CD4-positive, alpha-beta T cell (primary cell): ENCODE results near the gene SMTNL1. TPM values are rescaled to one million over a fixed set of nuclear protein-coding genes. Genes with fewer than 3 reads are reported as not detected.

ENCODE experiments used
- ATAC-seq: fragments of 200-7000 bp; cut with Tn5 transposase; one replicate; pipeline ENCODE4 v1.10.0; 2022; ENCODE audit warnings: mild to moderate bottlenecking; ENCODE audit not compliant: poor library complexity
- CTCF ChIA-PET: fragments of 350-600 bp; sonication (Branson Sonifier 250); formaldehyde crosslinking; loops from one replicate; lab custom pipeline; 2021; ENCODE audit warnings: antibody characterized with exemption, inconsistent platforms; lab: Charles Lee
- POLR2A ChIA-PET: fragments of 350-600 bp; sonication (Branson Sonifier 250); formaldehyde crosslinking; loops from one replicate; lab custom pipeline; 2021; ENCODE audit warnings: antibody characterized with exemption, inconsistent platforms; lab: Charles Lee
- DNase-seq, 14 experiments: peaks; one replicate each; pipeline ENCODE4 v3.0.0-alpha.2; 2013 to 2020; ENCODE audit warnings: mixed read lengths in 2 of 14
- H3K27ac ChIP-seq, 2 donors: one replicate each; pipeline versions ENCODE4 v1.5.1 to v1.7.0; 2013; ENCODE audit warnings: low read length in 2 of 2, low read depth in 1 of 2, mild to moderate bottlenecking in 1 of 2
- H3K27me3 ChIP-seq, 2 experiments: 1 replicate in 1 of 2; 2 replicates in 1 of 2; pipeline versions ENCODE4 v1.6.1 to v1.7.0; 2013; ENCODE audit warnings: low read length in 2 of 2, control low read depth in 1 of 2, mild to moderate bottlenecking in 1 of 2, moderate library complexity in 1 of 2; ENCODE audit not compliant: insufficient read depth in 2 of 2, control insufficient read depth in 1 of 2
- H3K36me3 ChIP-seq: one replicate; pipeline ENCODE4 v1.6.1; 2013; ENCODE audit warnings: low read length, control low read depth; ENCODE audit not compliant: insufficient read depth
- H3K4me1 ChIP-seq: one replicate; pipeline ENCODE4 v1.6.1; 2013; ENCODE audit warnings: low read length, control low read depth; ENCODE audit not compliant: insufficient read depth
- H3K4me3 ChIP-seq: one replicate; pipeline ENCODE4 v1.5.1; 2013; ENCODE audit warnings: mild to moderate bottlenecking, low read length, moderate library complexity
- H3K9me3 ChIP-seq, 2 experiments: 1 replicate in 1 of 2; 2 replicates in 1 of 2; pipeline versions ENCODE4 v1.6.1 to v1.7.0; 2013; ENCODE audit warnings: low read length in 2 of 2, mild to moderate bottlenecking in 2 of 2, control low read depth in 1 of 2, moderate library complexity in 1 of 2; ENCODE audit not compliant: control insufficient read depth in 1 of 2, insufficient read depth in 1 of 2
- H3K27ac Mint-ChIP-seq: one replicate; pipeline ENCODE4 v1.8.0; 2020; ENCODE audit warnings: mixed read lengths
- H3K27me3 Mint-ChIP-seq: one replicate; pipeline ENCODE4 v1.8.0; 2021; ENCODE audit warnings: mixed read lengths
- H3K36me3 Mint-ChIP-seq: one replicate; pipeline ENCODE4 v1.8.0; 2021; ENCODE audit warnings: low read depth, mixed read lengths
- H3K4me1 Mint-ChIP-seq: one replicate; pipeline ENCODE4 v1.8.0; 2021; ENCODE audit warnings: low read depth, mixed read lengths
- H3K4me3 Mint-ChIP-seq: one replicate; pipeline ENCODE4 v1.8.0; 2020; ENCODE audit warnings: mild to moderate bottlenecking, mixed read lengths
- H3K9me3 Mint-ChIP-seq: one replicate; pipeline ENCODE4 v1.8.0; 2020; ENCODE audit warnings: mixed read lengths
- CTCF ChIP-seq: fragments of 200-600 bp; IDR thresholded peaks from one replicate; pipeline ENCODE4 v1.8.0; 2022; ENCODE audit warnings: antibody characterized with exemption, mild to moderate bottlenecking
- intact Hi-C, 2 experiments: fragments of 100-400 bp; cut with DNase I in 1 of 2; cut with micrococcal nuclease in 1 of 2; formaldehyde crosslinking; loops; one replicate each; pipeline versions ENCODE4 v1.15.1 to v1.9.0; 2023 to 2025; cut with DNase I, micrococcal nuclease
- total RNA-seq, 174 experiments: library from RNA in 2 of 174; stranded (reverse) in 2 of 174; gene quantifications; one replicate each; pipeline ENCODE4 v1.2.3 and lab custom pipeline; 2021 to 2026

Gene SMTNL1
- total RNA-seq, 2 experiments from 2014 or later = not detected

GRCh38 chr11:57539342-57539741 is 1.9 kb downstream of the SMTNL1 start:
- Mint-ChIP-seq H3K4me3 (no peak overlapping the region), H3K27ac (no peak overlapping the region), H3K36me3 (peaks cover 4% of the 10 kb centered on the region), H3K9me3 (no peaks in the 10 kb centered on the region), H3K4me1 (no peaks in the 10 kb centered on the region), H3K27me3 (no peaks in the 10 kb centered on the region)
- Histone ChIP-seq H3K4me1 (no peaks in the 10 kb centered on the region), H3K27ac (no peak overlapping the region), H3K36me3 (peaks cover 2% of the 10 kb centered on the region), H3K9me3 (no peaks in the 10 kb centered on the region), H3K4me3 (no peak overlapping the region), H3K27me3 (no peaks in the 10 kb centered on the region)
- intact Hi-C loops = no loop called here
- no peak for TF ChIP-seq CTCF
- ChIA-PET CTCF (interaction anchor here (1.0 kb wide), 1 partner anchor 13 kb away, joined by 3 read pairs; no protein-coding TSS in a partner anchor), POLR2A (no interaction called here)
- DNase-seq (no peak), ATAC-seq (no peak)

- ChIA-PET CTCF (no interaction called here), POLR2A (no interaction called here)
- H3K4me1 ChIP-seq = no peaks in the 10 kb centered on the region
- TF ChIP-seq CTCF = no peak
- Mint-ChIP-seq H3K36me3 (peaks cover 4% of the 10 kb centered on the region), H3K27ac (no peak overlapping the region), H3K9me3 (no peaks in the 10 kb centered on the region), H3K4me3 (no peak overlapping the region), H3K27me3 (no peaks in the 10 kb centered on the region), H3K4me1 (no peaks in the 10 kb centered on the region)
- no peak overlapping the region for H3K27ac ChIP-seq
- no peaks in the 10 kb centered on the region for H3K9me3 ChIP-seq
- no peaks in the 10 kb centered on the region for H3K27me3 ChIP-seq
- DNase-seq = no peak
- H3K36me3 ChIP-seq = peaks cover 2% of the 10 kb centered on the region
- H3K4me3 ChIP-seq = no peak overlapping the region
- intact Hi-C loops = no loop called here
- no peak for ATAC-seq
Observed at GRCh38 chr11:57541169-57541568, 3.8 kb downstream of the SMTNL1 start.

GRCh38 chr11:57542582-57542981 is 5.2 kb downstream of the SMTNL1 start:
- DNase-seq (no peak), ATAC-seq (no peak)
- Histone ChIP-seq H3K27ac (no peak overlapping the region), H3K9me3 (no peaks in the 10 kb centered on the region), H3K4me3 (no peak overlapping the region), H3K36me3 (peaks cover 8% of the 10 kb centered on the region), H3K27me3 (no peaks in the 10 kb centered on the region), H3K4me1 (no peaks in the 10 kb centered on the region)
- Mint-ChIP-seq H3K27ac (no peak overlapping the region), H3K4me1 (no peaks in the 10 kb centered on the region), H3K9me3 (no peaks in the 10 kb centered on the region), H3K4me3 (no peak overlapping the region), H3K36me3 (peaks cover 9% of the 10 kb centered on the region), H3K27me3 (no peaks in the 10 kb centered on the region)
- no peak for TF ChIP-seq CTCF
- intact Hi-C loops = no loop called here
- ChIA-PET CTCF (no interaction called here), POLR2A (no interaction called here)
